BJ (cell line): ENCODE measurements around the gene KMT2C. TPM values are rescaled to one million over a fixed set of nuclear protein-coding genes. Genes with fewer than 3 reads are reported as not detected.

ENCODE experiments used
- CTCF ChIA-PET: fragments of 350-600 bp; formaldehyde crosslinking; extraction: SDS; loops from one replicate; lab custom pipeline; 2021; ENCODE audit warnings: antibody characterized with exemption, inconsistent platforms; lab: Yijun Ruan, JAX
- POLR2A ChIA-PET: fragments of 300-600 bp; sonication (Branson Sonifier 250); formaldehyde crosslinking; extraction: SDS; loops from one replicate; lab custom pipeline; 2021; ENCODE audit warnings: antibody characterized with exemption; lab: Charles Lee
- DNase-seq: peaks from one replicate; pipeline ENCODE4 v3.0.0-alpha.2; 2011; ENCODE audit warnings: low read depth
- H3K27me3 ChIP-seq: 2 replicates; pipeline ENCODE4 v1.6.0; 2011; ENCODE audit warnings: low read length; ENCODE audit not compliant: control insufficient read depth, insufficient read depth
- H3K36me3 ChIP-seq: 2 replicates; pipeline ENCODE4 v1.5.1; 2011; ENCODE audit warnings: low read length; ENCODE audit not compliant: control insufficient read depth, insufficient read depth
- H3K4me3 ChIP-seq: 2 replicates; pipeline ENCODE4 v1.5.1; 2011; ENCODE audit warnings: low read depth, mild to moderate bottlenecking, control low read depth, low read length
- polyA plus RNA-seq: library from polyadenylated mRNA; depleted of rRNA; stranded (reverse); fragments of >200 nt; gene quantifications from 2 replicates; pipeline ENCODE4 v1.2.3, GENCODE V29; 2011
- TF ChIP-seq, protein P1 (sequence below): IDR thresholded peaks from 2 replicates; pipeline ENCODE4 v1.5.1; 2011; ENCODE audit warnings: low read depth, mild to moderate bottlenecking, control low read depth, inconsistent platforms, low read length, moderate library complexity; ENCODE audit not compliant: insufficient read depth

Gene KMT2C
- polyA plus RNA-seq, 1 experiment = 6.9 TPM

DNA sequence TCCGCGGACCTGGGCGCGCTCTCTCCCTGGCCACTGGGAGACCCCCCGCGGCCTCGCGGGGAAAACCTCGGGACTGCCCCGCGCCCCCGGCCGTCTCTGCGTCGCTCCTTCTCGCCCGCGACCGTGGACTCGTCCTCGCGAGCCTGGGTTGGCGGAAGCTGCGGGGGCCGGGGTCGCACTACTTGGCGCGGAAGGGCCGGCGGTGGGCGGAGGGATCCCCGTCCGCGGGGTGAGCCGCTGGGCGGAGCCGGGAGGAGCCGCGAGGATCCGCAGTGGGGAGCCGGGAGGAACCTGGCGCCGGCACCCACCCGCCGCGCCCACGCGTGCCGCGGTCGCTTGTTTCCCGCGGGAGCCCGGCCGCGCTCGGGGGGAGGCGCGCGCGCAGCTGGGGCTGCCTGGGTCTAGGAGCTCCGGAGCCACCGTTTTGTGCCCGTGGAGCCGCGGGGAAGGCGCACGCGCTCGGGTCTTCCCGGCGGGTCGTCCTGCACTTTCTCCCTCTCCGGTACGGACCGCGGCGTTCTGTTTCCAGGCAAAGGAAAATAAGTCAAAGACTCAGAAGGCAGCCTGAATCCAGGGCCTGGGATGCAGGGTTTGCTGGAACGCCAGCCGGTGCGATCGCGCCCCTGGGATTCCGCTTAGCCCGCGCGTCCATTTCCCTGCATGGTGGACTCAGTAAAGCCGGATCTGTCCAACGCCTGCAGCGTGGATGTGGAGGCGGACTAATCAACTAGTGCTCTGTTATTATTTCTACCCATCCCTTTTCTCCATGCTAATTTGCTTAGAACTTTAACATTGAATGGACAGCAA lies 28.7 kb upstream of the KMT2C start:
- Histone ChIP-seq H3K27me3 (no peaks in the 10 kb centered on the region), H3K36me3 (no peaks in the 10 kb centered on the region), H3K4me3 (peak overlapping the region; percentile 91)
- TF ChIP-seq, protein P1, sequence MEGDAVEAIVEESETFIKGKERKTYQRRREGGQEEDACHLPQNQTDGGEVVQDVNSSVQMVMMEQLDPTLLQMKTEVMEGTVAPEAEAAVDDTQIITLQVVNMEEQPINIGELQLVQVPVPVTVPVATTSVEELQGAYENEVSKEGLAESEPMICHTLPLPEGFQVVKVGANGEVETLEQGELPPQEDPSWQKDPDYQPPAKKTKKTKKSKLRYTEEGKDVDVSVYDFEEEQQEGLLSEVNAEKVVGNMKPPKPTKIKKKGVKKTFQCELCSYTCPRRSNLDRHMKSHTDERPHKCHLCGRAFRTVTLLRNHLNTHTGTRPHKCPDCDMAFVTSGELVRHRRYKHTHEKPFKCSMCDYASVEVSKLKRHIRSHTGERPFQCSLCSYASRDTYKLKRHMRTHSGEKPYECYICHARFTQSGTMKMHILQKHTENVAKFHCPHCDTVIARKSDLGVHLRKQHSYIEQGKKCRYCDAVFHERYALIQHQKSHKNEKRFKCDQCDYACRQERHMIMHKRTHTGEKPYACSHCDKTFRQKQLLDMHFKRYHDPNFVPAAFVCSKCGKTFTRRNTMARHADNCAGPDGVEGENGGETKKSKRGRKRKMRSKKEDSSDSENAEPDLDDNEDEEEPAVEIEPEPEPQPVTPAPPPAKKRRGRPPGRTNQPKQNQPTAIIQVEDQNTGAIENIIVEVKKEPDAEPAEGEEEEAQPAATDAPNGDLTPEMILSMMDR = no peak
- no peak for DNase-seq
- ChIA-PET POLR2A (no interaction called here), CTCF (interaction anchor here (0.6 kb wide), 1 partner anchor 123 kb away, joined by 3 read pairs; no protein-coding TSS in a partner anchor)

GRCh38 chr7:152463709-152464311 lies 28.0 kb upstream of the KMT2C start:
- CTCF ChIA-PET = interaction anchor here (0.6 kb wide), 1 partner anchor 122 kb away, joined by 3 read pairs; no protein-coding TSS in a partner anchor
- TF ChIP-seq, protein P1 = no peak
- H3K36me3 ChIP-seq = no peaks in the 10 kb centered on the region
- peak overlapping the region; percentile 91 for H3K4me3 ChIP-seq
- H3K27me3 ChIP-seq = no peaks in the 10 kb centered on the region
- peak; percentile 88 for DNase-seq
- POLR2A ChIA-PET = no interaction called here

DNA sequence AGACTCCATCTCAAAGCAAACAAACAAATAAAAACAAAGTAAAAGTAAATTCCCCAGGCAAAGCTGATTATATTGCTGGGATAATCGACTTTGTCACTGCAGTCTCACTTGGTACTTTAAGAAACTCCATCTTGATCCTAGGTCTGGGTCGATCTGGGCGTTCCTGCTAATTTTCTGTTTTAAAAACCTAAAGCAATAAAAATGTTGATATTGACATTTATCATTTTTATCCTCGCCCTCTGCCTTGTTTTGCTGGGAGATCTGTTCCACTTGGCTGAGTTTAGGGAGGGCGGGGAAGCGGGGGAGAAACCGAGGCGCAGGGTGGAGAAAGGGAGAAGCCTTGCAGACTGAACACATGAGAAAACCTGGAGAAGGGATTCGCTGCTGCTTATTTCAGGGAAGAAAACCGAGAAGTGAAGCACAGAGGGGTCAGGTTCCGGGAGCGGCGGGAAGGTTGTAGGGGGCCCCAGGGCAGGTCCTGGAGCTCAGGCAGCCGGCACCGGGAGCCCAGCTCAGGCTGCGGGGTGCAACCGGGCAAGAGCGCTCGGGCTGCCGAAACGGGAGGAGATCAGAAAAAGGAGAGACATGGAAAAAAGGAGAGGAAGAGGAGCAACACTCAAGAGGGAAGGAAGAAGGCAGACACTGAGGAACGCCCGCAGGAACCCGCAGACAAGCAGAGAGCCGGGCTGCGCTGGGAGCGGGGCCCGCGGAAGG lies 27.3 kb upstream of the KMT2C start:
- CTCF ChIA-PET = no interaction called here
- POLR2A ChIA-PET = interaction anchor here (0.6 kb wide), 1 partner anchor 229 kb away, joined by 6 read pairs; no protein-coding TSS in a partner anchor

DNA sequence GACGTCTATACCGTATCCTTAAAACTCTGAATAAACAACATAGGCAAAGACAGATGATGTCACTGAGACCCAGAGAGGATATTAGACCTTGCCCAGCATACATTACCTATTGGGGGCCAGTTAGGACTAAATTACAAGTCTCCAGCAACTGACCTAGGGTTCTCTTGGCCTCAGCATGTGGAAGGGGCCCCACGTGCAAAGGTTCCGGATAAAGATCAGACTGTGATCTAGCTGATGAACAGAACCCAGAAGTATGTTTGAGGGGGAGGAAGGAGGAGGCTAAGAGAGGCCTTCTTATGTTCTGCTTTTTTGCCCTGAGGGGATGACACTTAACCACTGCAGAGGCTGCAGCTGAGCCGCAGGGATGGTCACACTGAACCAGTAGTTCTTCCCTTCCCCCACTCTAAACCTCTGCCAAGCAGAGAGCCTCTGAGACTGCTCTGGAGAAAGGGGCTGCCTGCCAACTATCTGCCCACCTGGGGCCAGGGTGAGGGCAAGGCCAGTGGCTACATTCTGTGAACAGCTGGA lies 24.0 kb upstream of the KMT2C start:
- DNase-seq = no peak
- CTCF ChIA-PET = interaction anchor here (0.6 to 1.3 kb wide), 2 partner anchors 25 to 285 kb away, joined by 3 read pairs; no protein-coding TSS in a partner anchor

More for the DNA sequence above, 27.3 kb upstream of the KMT2C start:
- TF ChIP-seq, protein P1 = no peak
- Histone ChIP-seq H3K4me3 (peak overlapping the region; percentile 67), H3K27me3 (no peaks in the 10 kb centered on the region), H3K36me3 (no peaks in the 10 kb centered on the region)
- no peak for DNase-seq

More for the DNA sequence above, 24.0 kb upstream of the KMT2C start:
- POLR2A ChIA-PET = no interaction called here
- H3K36me3 ChIP-seq = no peaks in the 10 kb centered on the region
- TF ChIP-seq, protein P1 = no peak
- H3K4me3 ChIP-seq = no peak overlapping the region
- H3K27me3 ChIP-seq = no peaks in the 10 kb centered on the region
